Measurements from ENCODE around the gene MACC1.

MACC1 gene

GRCh38 chr7:20237464-20238193 is 20.4 kb upstream of the MACC1 start:
- no peak for ATAC-seq (ENCODE audit: low read depth)
- no peak for TF ChIP-seq CTCF (IDR thresholded peaks at IDR 0.05; ENCODE audit: poor library complexity, severe bottlenecking)
- no peak for DNase-seq (ENCODE audit: low spot score)

GRCh38 chr7:20236790-20237189 is 19.6 kb upstream of the MACC1 start:
- Histone ChIP-seq H3K36me3 (ENCODE audit: low read depth) (no peaks in the 10 kb centered on the region), H3K27ac (ENCODE audit: poor library complexity, severe bottlenecking) (peak overlapping the region; percentile 44), H3K9me3 (ENCODE audit: severe bottlenecking) (no peaks in the 10 kb centered on the region), H3K4me1 (ENCODE audit: insufficient read depth, poor library complexity, severe bottlenecking) (peaks cover 17% of the 10 kb centered on the region), H3K4me3 (ENCODE audit: severe bottlenecking) (no peak overlapping the region), H3K27me3 (ENCODE audit: insufficient read depth, poor library complexity, severe bottlenecking) (no peaks in the 10 kb centered on the region)
- ATAC-seq (ENCODE audit: low read depth): peak; percentile 34; the same call in 2 of the 3 replicates
- no peak for TF ChIP-seq CTCF (IDR thresholded peaks at IDR 0.05; ENCODE audit: poor library complexity, severe bottlenecking)
- no peak for DNase-seq (ENCODE audit: low spot score)

More at GRCh38 chr7:20237464-20238193, 20.4 kb upstream of the MACC1 start:
- Histone ChIP-seq H3K4me3 (ENCODE audit: severe bottlenecking) (no peak overlapping the region), H3K9me3 (ENCODE audit: severe bottlenecking) (no peaks in the 10 kb centered on the region), H3K4me1 (ENCODE audit: insufficient read depth, poor library complexity, severe bottlenecking) (peaks cover 23% of the 10 kb centered on the region), H3K27ac (ENCODE audit: poor library complexity, severe bottlenecking) (peak overlapping the region; percentile 44), H3K27me3 (ENCODE audit: insufficient read depth, poor library complexity, severe bottlenecking) (no peaks in the 10 kb centered on the region), H3K36me3 (ENCODE audit: low read depth) (no peaks in the 10 kb centered on the region)

DNA sequence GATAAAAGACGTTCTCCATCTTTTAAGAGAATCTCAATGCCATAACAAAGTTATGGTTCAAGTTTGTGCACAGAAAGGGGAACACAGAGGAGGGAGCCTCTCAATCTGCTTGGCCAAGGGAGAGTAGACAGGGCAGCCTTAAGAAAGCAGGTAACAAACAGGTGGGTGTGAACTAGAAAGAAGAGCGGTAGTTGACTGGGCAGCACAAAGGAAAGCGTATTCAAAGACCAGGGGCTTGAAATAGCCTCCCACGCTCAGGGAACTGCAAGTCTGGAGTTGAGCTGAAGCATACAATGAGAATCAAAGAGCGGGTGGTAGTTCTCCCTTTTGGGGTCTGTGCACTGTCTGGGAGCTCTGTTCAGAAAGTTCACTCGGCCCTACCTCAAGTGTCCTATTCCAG is 18.9 kb upstream of the MACC1 start:
- no peak for DNase-seq (ENCODE audit: low spot score)
- TF ChIP-seq CTCF (IDR thresholded peaks at IDR 0.05; ENCODE audit: poor library complexity, severe bottlenecking): no peak
- no peak overlapping the region for H3K4me3 ChIP-seq (ENCODE audit: severe bottlenecking)
- peak overlapping the region; percentile 44 for H3K27ac ChIP-seq (ENCODE audit: poor library complexity, severe bottlenecking)
- H3K9me3 ChIP-seq (ENCODE audit: severe bottlenecking): no peaks in the 10 kb centered on the region
- peaks cover 9% of the 10 kb centered on the region for H3K4me1 ChIP-seq (ENCODE audit: insufficient read depth, poor library complexity, severe bottlenecking)
- no peak for ATAC-seq (ENCODE audit: low read depth)
- H3K36me3 ChIP-seq (ENCODE audit: low read depth): no peaks in the 10 kb centered on the region
- no peaks in the 10 kb centered on the region for H3K27me3 ChIP-seq (ENCODE audit: insufficient read depth, poor library complexity, severe bottlenecking)

- Histone ChIP-seq H3K27ac (ENCODE audit: poor library complexity, severe bottlenecking) (no peak overlapping the region), H3K4me3 (ENCODE audit: severe bottlenecking) (no peak overlapping the region), H3K36me3 (ENCODE audit: low read depth) (no peaks in the 10 kb centered on the region), H3K4me1 (ENCODE audit: insufficient read depth, poor library complexity, severe bottlenecking) (peaks cover 9% of the 10 kb centered on the region), H3K9me3 (ENCODE audit: severe bottlenecking) (no peaks in the 10 kb centered on the region), H3K27me3 (ENCODE audit: insufficient read depth, poor library complexity, severe bottlenecking) (no peaks in the 10 kb centered on the region)
- TF ChIP-seq CTCF (IDR thresholded peaks at IDR 0.05; ENCODE audit: poor library complexity, severe bottlenecking): no peak
- ATAC-seq (ENCODE audit: low read depth): no peak
- no peak for DNase-seq (ENCODE audit: low spot score)
These were observed 18.1 kb upstream of the MACC1 start for GRCh38 chr7:20235288-20235687.

DNA sequence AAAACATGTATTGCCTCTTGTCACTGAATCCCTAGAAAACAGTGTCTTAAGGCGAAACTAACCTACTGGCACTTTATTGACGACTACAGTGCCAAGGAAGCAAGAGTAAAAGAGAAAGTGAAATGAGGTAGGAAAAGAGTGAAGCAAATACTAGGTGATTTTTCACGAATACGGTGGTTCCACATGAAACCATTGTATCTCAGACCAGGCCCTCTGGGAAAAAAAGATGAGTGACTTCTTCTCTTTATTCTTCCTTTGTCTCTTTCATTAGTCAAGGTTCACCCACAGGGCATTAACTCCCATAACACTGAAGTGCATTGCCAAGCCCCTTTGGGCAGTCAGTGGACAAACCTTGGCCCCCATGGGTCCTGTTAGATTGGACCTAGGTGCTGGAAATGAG is 16.2 kb upstream of the MACC1 start:
- Histone ChIP-seq H3K27ac (ENCODE audit: poor library complexity, severe bottlenecking) (no peak overlapping the region), H3K27me3 (ENCODE audit: insufficient read depth, poor library complexity, severe bottlenecking) (no peaks in the 10 kb centered on the region), H3K36me3 (ENCODE audit: low read depth) (no peaks in the 10 kb centered on the region), H3K4me3 (ENCODE audit: severe bottlenecking) (no peak overlapping the region), H3K4me1 (ENCODE audit: insufficient read depth, poor library complexity, severe bottlenecking) (peaks cover 13% of the 10 kb centered on the region), H3K9me3 (ENCODE audit: severe bottlenecking) (no peaks in the 10 kb centered on the region)
- TF ChIP-seq CTCF (IDR thresholded peaks at IDR 0.05; ENCODE audit: poor library complexity, severe bottlenecking): no peak
- no peak for DNase-seq (ENCODE audit: low spot score)
- no peak for ATAC-seq (ENCODE audit: low read depth)

Measured in RWPE2 (cell line).